ENCODE data around the gene SH3GL1.

The SH3GL1 gene

GRCh38 chr19:4362831-4363545 is 37.4 kb downstream of the SH3GL1 start:
- TF ChIP-seq ISL1 (CRISPR knock-in tag; IDR thresholded peaks at IDR 0.05) (no peak), POU6F1 (CRISPR knock-in tag; IDR thresholded peaks at IDR 0.05; ENCODE audit: borderline replicate concordance, low read depth) (no peak), TOX (CRISPR knock-in tag; IDR thresholded peaks at IDR 0.05; ENCODE audit: borderline replicate concordance) (no peak), CSRNP3 (CRISPR knock-in tag; IDR thresholded peaks at IDR 0.05) (no peak), ZFP30 (CRISPR knock-in tag; IDR thresholded peaks at IDR 0.05) (no peak), BACH2 (CRISPR knock-in tag; IDR thresholded peaks at IDR 0.05; ENCODE audit: borderline replicate concordance) (no peak), ZNF565 (CRISPR knock-in tag; conservative IDR thresholded peaks at IDR 0.05; ENCODE audit: low read depth) (no peak), CREB5 (CRISPR knock-in tag; IDR thresholded peaks at IDR 0.05; ENCODE audit: low read depth) (no peak), ARNTL (CRISPR knock-in tag; IDR thresholded peaks at IDR 0.05; ENCODE audit: borderline replicate concordance, low read depth) (no peak)

GRCh38 chr19:4362101-4362828 is 38.1 kb downstream of the SH3GL1 start:
- no peak for TF ChIP-seq ZNF70 (CRISPR knock-in tag; IDR thresholded peaks at IDR 0.05)
- TF ChIP-seq CREB5 (CRISPR knock-in tag; IDR thresholded peaks at IDR 0.05; ENCODE audit: low read depth), result no peak
- no peak for TF ChIP-seq ZFP3 (CRISPR knock-in tag; IDR thresholded peaks at IDR 0.05)
- TF ChIP-seq TOX (CRISPR knock-in tag; IDR thresholded peaks at IDR 0.05; ENCODE audit: borderline replicate concordance), result no peak
- no peak for TF ChIP-seq TSHZ2 (CRISPR knock-in tag; IDR thresholded peaks at IDR 0.05)
- TF ChIP-seq ARNTL (CRISPR knock-in tag; IDR thresholded peaks at IDR 0.05; ENCODE audit: borderline replicate concordance, low read depth), result no peak
- TF ChIP-seq TCF4 (CRISPR knock-in tag; IDR thresholded peaks at IDR 0.05; ENCODE audit: borderline replicate concordance), result no peak
- no peak for TF ChIP-seq RARB (CRISPR knock-in tag; IDR thresholded peaks at IDR 0.05)
- no peak for TF ChIP-seq POU6F1 (CRISPR knock-in tag; IDR thresholded peaks at IDR 0.05; ENCODE audit: borderline replicate concordance, low read depth)
- TF ChIP-seq ZFP30 (CRISPR knock-in tag; IDR thresholded peaks at IDR 0.05), result no peak
- no peak for TF ChIP-seq PATZ1 (CRISPR knock-in tag; IDR thresholded peaks at IDR 0.05; ENCODE audit: borderline replicate concordance)
- TF ChIP-seq OSR1 (CRISPR knock-in tag; IDR thresholded peaks at IDR 0.05), result no peak
- TF ChIP-seq ZNF565 (CRISPR knock-in tag; conservative IDR thresholded peaks at IDR 0.05; ENCODE audit: low read depth), result no peak
- TF ChIP-seq SNAI2 (CRISPR knock-in tag; IDR thresholded peaks at IDR 0.05), result no peak
- no peak for TF ChIP-seq ISL1 (CRISPR knock-in tag; IDR thresholded peaks at IDR 0.05)
- no peak for TF ChIP-seq ZNF8 (CRISPR knock-in tag; IDR thresholded peaks at IDR 0.05)
- no peak for TF ChIP-seq CSRNP3 (CRISPR knock-in tag; IDR thresholded peaks at IDR 0.05)
- TF ChIP-seq ESRRG (CRISPR knock-in tag; IDR thresholded peaks at IDR 0.05), result no peak
- no peak for TF ChIP-seq GLIS3 (CRISPR knock-in tag; IDR thresholded peaks at IDR 0.05)
- no peak for TF ChIP-seq BACH2 (CRISPR knock-in tag; IDR thresholded peaks at IDR 0.05; ENCODE audit: borderline replicate concordance)
- no peak for ATAC-seq

More at GRCh38 chr19:4362831-4363545, 37.4 kb downstream of the SH3GL1 start:
- ATAC-seq, result peak; percentile 33

All from SK-N-SH treated with all-trans-retinoic acid at 6 μM for 48 hours (cell line).